D341Med (cell line): ENCODE measurements around the gene TMEM54.
A peak's percentile ranks its signal among the peaks of the same experiment; 100 is the strongest.

ENCODE experiments used
- DNase-seq: peaks from one replicate; pipeline ENCODE4 v3.0.0; 2012; ENCODE audit warnings: low spot score

Gene TMEM54, protein sequence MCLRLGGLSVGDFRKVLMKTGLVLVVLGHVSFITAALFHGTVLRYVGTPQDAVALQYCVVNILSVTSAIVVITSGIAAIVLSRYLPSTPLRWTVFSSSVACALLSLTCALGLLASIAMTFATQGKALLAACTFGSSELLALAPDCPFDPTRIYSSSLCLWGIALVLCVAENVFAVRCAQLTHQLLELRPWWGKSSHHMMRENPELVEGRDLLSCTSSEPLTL

DNA sequence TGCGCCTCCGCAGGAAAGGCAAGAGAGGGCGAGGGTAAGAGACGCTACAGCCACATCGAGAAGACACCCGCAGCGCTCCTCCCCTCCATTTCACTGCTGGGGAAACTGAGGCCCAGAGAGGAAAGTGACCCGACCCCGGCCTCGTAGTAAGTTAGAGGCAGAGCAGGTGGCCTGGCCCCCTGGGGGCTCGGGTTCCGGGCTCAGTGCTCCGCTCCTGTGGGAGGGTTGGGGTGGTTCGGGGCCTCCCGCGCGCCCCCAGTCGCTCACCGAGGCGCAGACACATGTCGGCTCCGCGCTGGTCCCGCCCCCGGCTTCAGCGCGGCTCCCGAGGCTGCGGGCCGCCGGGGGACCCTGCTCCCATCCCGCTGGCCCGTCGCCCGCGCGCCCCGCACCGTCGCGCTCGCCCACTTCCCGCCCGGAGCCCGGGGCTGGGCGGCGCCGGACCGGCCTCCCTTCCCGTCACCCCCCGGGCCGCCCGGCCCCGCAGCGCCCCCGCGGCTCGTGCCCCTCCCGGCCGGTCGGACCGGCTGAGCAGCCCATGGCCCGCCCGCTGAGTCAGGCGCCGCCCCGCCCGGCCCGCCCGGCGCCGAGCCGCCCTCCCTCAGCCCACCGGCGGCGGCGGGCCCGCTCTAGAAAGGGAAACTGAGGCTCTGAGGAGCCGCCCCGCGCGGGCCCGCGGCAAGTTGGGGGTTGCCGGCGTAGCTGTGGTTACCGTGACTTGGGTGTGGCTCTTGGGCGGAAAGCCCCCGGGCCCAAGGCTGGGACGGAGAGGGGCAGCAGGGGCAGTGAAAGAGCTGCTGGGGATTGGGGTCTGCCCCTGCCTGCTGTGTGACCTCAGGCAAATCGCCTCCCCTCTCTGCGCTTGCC, at the start of gene TMEM54:
TMEM54 (minus strand) TSS at position 434 of the 867 bp plus-strand sequence; CDS start at position 283, 151 bp downstream.
- DNase-seq, result peak; percentile 82

DNA sequence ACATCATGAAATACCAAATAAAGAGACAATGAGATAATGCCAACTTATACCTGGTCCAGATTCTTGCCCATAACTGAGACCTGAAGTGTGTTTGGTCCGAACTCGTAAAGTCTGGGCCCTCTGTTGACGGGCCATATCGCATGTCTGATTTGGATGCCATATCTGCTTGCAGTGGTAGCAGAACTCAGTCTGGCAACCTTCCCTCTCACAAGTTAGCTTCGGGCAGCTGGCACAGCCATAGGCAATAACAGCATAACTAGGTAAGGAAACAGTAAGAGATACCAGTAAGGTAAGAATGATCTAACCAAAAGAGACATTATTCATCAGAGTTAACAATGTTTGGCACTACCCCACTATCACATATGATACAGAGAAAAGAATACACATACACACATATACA, 48.3 kb upstream of the TMEM54 start:
- no peak for DNase-seq

DNA sequence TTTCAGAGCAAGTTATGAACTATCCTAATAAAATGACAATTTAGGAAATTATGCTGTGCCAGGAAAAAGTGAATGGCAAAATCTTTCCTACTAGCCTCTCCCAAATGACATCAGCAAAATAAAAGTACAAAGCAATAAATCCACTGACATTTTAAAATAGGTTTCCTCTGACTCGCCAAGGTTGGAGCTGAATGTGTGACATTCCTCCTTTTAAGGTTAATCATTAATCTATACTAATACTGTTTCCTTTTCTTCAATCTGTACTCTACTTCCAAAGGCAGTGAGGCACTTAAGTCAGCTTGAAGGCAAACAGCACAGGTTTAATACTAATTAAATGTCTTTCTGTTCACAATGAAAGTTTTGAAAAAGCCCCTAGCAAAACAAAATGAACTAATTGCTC, 47.7 kb upstream of the TMEM54 start:
- DNase-seq, result no peak

DNA sequence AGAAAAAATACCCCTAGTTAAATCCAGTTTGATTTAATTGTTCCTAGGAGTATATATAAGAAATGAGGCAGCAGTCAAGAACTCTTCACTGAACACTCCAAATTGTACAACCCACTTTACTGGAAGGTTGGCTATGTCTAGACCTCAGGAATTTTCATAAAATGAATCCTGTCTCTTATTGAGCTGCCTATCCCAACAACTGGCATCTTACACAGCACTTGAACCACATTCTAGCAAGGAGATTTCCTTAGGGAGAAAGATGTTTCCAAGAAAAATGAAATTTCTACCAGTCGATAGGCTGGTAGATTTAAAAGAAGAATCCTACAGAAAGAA, 47.2 kb upstream of the TMEM54 start:
- no peak for DNase-seq

DNA sequence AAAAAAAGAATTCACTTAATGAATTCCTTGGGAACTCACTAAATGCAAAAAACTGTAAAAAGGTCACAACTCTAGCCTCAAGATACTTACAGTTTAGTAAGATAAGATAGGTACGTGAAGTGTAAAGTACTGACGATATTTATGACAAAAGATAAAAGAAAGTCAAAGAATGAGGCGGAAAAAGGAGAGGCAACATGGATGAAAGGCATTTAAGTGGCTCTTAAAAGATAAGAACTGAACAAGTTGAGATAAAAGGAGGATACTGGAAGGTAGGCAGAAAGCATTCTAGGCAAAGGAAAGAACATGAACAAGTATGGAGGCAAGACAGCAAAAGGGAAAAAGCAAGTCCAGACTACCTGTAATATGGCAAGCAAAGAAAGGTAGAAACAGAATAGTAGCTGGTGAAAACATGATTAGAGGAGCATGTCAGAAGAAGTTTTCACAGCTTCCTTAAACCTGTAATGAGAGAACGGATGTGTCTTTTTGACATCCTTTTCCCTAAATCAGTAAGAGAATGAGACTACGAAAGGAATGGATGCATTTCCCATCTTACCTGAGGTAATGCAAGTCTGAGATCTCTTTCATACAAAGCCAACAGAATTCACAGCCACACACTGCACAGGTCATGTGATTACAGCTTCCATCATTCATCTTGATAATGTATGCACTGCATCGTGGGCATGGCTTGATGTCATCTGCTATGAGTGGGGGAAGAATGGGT, 46.6 kb upstream of the TMEM54 start:
- DNase-seq, result no peak

DNA sequence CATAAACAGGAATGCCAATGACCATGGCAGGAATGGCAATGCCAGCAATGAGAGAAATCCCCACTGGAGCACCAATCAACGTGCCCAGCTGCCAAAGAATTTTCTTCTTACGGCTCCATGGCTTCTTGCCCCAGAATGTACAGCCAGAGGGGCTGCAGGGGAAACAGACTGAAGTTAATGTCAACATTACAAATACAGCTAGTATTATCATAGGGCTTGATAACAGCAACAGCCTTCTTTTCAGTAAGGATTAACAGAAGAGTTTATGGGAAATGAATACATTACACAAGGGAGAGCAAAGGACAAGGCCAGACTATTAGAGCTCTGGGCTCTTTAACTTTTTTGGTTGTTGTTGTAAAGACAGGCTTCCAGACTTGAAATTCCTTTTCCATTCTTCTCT, 45.2 kb upstream of the TMEM54 start:
- no peak for DNase-seq

DNA sequence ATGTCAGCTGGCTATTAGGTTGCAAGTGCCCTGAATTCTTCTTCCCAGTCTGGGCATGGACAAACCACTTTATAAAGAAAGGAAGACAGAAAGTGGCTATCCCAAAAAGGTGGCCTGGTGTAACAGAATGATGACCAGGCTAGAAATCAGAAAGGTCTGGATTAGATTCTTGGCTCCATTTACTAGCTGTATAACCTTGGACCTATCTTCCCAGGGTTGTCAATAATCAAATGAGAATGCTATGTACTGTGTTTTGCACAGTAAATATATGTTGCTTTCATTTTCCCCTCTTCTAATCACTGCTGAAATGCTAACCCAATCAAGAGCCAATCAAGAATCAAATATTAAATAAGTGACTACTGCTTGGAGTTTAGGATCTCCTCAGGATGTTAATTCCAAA, 43.0 kb upstream of the TMEM54 start:
- DNase-seq, result no peak

DNA sequence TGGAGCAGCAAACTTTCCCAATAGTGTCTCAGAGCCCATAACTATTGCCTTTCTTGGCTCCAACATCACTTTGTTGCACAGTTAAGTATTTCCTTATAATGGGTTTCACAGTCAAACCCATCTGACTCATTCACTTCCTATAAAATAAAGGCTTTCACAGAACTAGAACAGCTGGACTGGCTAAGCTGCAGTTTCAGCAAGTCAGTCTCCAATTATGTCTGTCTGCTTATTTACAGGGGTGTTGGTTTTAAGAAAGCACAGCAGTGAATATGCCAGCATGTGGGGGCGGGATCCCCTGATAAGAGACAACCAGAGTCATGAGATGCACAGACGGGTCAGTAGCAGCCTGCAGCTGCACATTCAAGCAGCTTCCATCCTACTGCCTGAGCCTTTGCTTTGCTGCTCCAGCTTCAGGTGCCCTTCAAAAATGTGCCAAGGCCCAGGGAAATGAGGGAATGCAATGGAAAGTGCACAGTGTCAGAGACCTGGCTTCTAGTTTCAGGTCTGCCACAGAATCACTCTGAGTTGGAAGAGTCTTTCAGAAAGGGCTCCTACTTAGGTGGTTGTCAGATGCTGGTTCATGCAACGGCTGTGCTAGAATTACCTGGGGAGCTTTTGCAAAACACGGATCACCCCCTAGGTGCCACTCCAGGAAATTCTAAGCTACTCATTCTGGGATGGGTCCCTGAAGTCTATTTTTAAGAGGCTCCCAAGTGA, 38.6 kb upstream of the TMEM54 start:
- DNase-seq, result no peak

DNA sequence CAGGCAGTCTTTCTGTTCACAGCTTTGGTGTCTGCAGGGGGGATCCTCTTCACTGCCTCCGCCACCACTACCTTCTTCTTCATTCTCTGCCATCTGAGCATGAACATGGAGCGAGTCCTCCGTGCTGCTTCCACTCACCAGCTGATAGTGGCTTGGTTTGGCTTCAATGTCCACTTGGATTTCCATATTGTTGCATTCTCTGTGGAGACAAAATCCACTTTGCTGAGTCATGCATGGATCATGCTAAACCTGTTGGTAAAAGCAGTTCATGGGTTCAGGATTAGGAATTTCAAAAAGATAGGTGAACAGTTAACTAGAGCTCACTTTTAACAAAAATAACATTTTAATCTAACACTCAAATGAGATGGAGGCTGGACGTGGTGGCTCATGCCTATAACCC, 35.9 kb upstream of the TMEM54 start:
- no peak for DNase-seq

DNA sequence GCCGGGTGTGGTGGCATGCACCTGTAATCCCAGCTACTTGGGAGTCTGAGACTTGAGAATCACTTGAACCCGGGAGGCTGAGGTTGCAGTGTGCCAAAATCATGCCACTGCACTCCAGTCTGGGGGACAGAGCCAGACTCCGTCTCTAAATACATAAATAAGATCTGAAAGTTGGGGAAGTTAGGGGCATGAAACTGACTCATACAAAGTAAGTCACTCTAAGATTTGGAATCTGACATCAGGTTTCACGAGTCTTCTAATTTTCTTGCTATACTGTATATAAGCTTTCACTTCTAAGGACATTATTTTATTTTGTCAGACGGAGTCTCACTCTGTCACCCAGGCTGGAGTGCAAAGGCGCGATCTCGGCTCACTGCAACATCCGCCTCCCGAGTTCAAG, 33.3 kb upstream of the TMEM54 start:
- DNase-seq, result no peak

DNA sequence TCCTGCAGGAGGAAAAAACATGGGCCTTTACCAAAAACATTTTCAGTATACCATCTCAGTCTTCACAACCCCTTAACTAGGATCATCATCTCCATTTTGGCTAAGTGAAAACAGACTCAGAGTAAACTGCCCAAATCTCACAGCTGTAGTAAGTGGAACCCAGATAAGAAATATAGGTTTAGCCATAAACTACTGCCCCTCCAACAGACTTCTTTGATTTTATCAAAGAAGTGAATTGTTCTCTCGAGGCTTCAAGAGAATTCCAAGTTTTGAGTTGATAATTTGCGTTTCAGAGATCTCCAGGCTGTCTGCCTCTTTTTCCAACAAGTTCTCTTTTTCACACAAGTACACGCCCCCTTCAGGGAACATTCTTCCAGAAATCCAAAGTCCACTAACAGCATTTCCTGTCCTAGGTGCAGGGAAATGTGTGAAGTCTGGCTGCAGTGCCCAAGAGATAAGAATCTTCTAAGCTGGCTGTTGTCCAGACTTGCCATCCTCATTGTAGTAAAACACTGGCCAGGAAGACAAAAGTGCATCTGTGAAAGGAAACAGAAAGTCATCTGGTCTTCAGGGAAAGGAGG, 32.6 kb upstream of the TMEM54 start:
- no peak for DNase-seq

DNA sequence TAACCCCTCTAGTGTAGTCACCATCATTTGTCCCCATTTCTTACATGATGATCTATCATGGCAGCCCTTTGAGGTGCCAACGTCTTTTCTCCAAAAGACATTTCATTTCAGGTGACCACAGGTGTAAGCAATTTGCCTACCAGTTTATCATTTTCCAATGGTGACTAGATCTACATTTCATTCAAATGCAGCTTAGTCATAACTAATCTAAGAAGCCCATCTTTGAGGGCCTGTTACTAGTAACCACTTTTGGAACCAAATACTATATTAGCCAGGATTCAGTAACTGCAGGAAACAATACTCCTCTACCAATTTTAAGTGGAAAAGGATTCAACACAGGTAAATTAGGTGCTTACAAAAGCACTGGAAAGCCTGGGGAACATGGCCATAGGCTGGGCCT, 30.6 kb upstream of the TMEM54 start:
- DNase-seq, result no peak

DNA sequence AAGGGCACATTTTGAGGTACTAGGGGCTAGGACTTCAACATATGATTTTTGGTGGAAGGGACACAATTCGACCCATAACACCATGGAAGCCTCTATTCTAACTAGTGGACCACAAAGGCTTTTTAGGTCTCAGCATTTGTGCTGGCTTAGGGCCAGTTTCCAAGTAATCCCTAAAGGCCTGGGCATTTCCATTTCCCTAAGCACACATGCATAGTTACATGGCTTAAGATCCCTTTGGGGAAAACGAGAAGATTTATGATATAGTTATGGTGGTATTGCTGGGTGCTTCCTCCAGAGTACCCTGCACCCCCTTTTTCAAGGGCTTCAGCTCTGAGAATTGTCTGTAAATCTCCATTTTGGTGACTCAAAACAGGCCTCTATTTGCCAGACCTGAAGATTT, 28.2 kb upstream of the TMEM54 start:
- no peak for DNase-seq

DNA sequence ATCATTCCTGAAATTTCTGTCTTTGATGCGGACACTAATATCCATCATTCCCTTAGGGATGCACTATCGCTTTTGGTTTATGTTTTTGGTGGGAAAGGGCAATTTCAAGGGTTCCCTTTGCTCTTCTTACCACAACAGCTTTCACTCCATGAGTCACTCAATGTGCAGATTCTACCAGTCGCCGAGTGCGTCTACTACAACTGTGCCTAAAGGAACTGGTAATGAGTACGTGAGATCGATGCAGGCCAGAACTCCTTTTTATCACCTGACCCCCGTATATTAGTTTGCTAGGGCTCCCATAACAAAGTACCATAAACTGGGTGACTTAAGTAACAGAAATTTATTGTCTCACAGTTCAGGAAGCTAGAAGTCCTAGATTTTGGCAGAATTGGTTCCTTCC, 27.5 kb upstream of the TMEM54 start:
- DNase-seq, result no peak

DNA sequence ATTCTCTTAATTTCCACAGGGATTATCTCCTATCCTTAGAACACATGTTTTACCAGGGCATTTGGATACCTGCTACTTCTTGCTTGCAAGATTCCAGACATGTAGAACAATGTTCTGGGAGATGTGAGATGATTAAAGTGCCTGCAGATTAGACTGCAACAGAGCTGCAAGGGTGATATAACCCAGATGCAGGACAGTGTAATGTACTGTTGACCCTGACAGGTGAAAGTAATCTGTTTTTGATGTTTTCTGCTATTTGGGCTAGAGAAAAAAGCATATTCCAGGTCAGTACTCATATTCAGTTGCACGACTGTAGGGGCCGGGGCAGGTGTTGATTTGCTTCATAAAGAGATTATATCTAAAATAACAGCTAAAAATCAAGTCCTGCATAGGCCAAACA, 27.1 kb upstream of the TMEM54 start:
- DNase-seq, result no peak

DNA sequence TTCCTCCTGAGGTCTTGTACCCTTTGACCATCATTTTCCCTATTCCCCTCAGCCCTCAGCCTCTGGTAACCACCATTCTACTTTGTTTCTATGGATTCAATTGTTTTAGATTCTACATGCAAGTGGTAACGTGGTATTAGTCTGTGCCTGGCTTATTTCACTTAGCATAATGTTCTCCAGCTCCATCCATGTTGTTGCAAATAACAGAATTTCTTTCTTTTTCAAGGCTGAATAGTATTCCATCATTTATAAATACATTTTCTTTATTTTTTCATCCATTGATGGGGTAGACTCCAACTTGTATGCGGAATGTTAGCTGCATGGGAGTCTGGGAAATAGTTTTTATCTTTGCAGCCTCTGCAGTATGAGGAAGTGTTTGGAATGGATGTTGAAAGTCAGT, 26.3 kb upstream of the TMEM54 start:
- no peak for DNase-seq

DNA sequence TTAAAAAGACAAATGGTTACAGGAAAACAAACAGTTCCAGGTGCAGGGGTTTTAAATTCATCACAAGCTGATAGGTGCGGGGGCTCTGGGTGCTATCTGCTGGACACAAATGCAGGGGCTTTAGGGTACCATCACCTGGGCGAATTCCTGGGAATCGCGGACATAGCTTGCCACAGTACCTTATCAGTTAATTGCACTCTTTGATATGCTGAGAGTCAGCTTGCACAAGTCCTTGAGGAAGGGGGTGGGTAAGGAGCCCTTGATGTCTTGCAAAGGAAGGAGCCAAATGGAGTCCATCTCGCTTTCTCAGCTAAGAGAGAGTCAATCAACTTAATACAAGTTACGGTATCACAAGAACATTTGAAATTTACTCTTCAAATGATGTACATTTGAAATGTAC, 25.4 kb upstream of the TMEM54 start:
- no peak for DNase-seq

DNA sequence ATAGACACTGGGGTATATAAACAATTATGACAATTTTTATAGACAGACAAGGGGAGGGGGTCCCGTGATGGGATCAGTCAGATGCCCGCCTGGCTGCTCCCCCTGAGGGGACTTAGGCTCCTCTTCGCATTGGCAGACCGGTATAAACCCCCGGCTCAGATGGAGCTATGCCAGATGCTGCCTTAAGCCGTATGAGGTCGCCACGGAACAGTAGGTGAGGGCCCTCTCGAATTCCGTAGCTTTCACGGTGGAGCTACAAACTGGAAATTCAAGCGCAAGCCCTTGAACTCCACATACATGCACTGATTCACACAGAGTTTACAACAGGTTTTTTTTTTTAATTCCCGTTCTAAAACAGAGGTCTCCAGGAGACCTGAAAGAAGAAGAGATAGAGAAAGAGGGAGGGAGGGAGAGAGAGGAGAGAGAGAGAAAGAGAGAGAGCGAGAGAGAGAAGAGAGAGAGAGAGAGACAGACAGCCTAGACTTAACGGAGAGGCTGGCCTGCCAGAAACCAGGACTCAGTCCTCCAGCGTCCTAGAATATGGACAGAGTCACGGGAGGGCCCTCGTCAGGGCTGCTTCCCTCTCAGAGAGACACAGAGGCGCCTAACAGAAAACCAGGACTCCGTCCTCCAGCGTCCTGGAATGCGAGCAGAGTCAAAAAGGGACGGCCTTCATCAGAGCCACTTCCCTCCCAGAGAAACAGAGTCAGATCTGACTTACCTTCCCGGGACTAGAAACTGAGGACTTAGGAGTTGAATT, 24.4 kb upstream of the TMEM54 start:
- peak; percentile 72 for DNase-seq

DNA sequence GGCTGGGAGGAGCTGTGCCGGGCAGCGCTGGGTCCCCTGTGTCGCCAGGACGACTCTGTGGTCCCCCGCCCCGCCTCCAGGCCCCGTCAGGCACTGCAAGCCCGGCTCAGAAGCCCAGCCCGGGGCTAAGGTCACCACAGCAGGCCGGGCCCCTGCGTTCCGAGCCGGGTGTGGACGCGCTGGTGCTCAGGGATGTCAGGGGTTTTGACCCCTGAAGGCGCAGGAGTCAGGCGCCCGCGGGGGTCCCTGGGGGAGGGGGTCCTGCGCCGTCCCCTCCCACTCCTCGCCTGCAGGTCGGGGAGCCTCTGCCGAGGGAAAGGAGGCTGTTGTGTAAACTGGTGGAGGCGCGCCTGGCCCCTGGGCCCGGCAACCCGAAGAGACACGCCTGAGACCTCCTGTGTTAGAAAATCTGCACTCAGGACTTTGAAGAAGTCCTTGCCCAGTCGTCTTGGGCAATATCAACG, 23.7 kb upstream of the TMEM54 start:
- no peak for DNase-seq

DNA sequence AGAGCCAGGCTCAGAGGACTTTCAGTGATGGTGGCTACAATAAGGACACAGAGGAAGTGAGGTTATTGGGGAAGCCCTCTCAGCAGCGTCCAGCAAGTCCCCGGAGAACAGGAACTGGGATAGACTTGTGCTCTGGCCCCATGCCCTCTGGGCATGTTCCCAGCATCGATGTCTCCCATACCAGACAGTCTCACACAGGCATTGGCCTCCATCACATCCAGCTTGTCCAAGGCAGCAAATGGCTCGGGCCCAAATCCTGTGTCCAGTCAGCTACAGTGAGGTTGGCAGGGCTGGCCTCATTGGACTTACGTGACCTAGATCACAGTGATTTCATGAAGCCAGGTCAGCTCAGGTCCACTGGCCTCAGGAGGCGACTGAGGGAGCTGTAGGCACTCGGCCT, 19.6 kb upstream of the TMEM54 start:
- DNase-seq, result no peak
